ENCODE data around the gene USP34.

USP34 gene

DNA sequence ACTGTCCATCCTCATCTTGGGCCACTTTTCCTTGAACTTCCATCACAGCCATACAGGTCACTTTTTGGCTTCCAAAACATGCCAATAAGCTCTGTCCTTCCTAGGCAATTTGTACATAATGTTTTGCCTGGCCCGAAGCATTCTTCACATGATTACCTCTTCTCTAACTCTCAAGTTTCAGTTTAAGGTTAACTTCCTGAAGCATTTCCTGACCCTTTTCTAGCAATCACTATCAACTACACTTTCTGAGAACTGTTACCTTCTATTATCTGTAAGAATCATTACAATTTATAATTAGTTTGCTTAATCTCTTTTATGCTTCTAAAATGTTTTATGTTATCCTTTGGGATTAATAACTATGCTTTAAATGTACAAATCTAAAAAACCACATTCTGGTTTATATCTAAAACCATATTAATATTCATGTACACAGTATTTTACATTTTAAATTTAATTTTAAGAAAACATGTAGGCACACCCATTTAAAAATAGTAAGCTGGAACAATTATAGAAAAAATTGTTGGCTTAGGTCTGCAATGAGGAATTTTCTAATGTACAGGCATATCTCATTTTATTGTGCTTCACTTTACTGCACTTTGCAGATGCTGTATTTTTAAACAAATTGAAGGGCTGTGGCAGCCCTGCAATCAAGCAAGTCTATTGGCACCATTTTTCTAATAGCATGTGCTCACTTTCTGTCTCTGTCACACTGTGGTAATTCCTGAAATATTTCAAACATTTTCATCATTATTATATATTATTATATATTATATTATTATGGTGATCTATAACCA is 232.5 kb downstream of the USP34 start:
- TF ChIP-seq, protein P1, sequence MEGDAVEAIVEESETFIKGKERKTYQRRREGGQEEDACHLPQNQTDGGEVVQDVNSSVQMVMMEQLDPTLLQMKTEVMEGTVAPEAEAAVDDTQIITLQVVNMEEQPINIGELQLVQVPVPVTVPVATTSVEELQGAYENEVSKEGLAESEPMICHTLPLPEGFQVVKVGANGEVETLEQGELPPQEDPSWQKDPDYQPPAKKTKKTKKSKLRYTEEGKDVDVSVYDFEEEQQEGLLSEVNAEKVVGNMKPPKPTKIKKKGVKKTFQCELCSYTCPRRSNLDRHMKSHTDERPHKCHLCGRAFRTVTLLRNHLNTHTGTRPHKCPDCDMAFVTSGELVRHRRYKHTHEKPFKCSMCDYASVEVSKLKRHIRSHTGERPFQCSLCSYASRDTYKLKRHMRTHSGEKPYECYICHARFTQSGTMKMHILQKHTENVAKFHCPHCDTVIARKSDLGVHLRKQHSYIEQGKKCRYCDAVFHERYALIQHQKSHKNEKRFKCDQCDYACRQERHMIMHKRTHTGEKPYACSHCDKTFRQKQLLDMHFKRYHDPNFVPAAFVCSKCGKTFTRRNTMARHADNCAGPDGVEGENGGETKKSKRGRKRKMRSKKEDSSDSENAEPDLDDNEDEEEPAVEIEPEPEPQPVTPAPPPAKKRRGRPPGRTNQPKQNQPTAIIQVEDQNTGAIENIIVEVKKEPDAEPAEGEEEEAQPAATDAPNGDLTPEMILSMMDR (conservative IDR thresholded peaks at IDR 0.05): no peak
- H3K27ac ChIP-seq: no peak overlapping the region

DNA sequence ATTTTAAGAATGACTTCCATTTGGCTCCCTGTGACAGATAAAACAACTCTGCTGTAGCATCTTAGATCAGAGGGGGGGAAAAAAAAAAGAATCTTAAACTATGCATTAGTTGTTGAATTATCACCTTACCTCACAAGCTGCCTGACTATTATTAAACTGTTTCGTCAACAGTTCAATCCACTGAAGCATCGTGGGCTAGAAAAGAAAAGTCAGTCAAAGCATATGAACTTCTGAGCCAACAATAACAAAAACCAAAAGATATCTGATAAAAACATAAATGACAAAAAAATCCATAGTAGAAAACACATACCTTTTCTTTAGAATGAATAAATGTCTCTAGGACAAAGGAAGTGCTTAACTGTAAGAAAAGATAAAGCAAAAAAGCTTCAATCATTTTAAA is 235.2 kb downstream of the USP34 start:
- TF ChIP-seq, protein P1 (conservative IDR thresholded peaks at IDR 0.05): no peak
- H3K27ac ChIP-seq: no peak overlapping the region

DNA sequence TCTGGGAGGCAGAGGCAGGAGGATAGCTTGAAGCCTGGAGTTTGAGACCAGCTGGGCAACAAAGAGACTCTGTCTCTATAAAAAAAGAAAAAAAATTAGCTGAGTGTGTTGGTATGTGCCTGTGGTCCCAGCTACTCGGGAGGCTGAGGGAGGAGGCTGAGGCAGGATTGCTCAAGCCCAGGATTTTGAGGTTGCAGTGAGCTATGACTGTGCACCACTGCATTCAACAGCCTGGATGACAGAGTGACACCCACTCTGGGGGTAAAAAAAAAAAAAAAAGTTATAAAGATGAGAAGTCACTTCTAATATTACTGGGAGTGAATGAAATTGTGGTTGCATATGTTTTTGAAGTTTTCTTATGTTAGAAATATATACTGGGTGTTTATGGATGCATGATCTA is 237.3 kb downstream of the USP34 start:
- TF ChIP-seq, protein P1 (conservative IDR thresholded peaks at IDR 0.05): no peak
- no peak overlapping the region for H3K27ac ChIP-seq

DNA sequence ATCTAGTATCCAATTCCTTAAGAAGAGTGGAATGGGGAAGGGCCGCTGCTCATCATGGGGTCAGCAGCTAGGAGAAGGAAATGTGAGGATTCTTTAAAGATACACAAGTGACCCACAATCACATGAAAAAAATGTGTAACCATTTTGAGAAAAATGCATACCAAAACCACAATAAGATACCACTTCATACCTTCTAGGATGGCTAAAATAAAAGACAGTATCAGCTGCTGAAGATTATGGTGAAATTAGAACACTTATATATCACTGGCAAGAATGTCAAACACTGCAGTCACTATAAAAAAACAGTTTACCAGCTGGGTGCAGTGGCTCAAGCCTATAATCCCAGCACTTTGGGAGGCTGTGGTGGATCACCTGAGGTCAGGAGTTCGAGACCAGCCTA is 241.0 kb downstream of the USP34 start:
- H3K27ac ChIP-seq: no peak overlapping the region

DNA sequence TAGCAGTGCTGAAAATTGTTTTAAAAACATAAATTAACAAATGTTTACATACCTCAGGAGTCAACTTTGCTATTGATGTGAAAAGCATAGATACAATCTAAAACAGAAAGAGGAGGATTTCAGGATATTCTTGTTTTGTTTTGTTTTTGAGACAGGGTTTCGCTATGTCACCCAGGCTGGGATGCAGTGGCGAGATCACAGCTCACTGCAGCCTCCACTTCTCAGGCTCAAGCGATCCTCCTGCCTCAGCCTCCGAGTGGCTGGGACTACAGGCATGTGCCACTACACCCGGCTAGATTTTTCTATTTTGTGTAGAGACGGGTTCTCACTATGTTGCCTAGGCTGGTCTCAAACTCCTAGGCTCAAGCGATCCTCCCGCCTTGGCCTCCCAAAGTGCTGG is 248.3 kb downstream of the USP34 start:
- TF ChIP-seq, protein P1 (conservative IDR thresholded peaks at IDR 0.05): no peak
- no peak overlapping the region for H3K27ac ChIP-seq

More for the DNA sequence above, 241.0 kb downstream of the USP34 start:
- TF ChIP-seq, protein P1 (conservative IDR thresholded peaks at IDR 0.05): no peak

DNA sequence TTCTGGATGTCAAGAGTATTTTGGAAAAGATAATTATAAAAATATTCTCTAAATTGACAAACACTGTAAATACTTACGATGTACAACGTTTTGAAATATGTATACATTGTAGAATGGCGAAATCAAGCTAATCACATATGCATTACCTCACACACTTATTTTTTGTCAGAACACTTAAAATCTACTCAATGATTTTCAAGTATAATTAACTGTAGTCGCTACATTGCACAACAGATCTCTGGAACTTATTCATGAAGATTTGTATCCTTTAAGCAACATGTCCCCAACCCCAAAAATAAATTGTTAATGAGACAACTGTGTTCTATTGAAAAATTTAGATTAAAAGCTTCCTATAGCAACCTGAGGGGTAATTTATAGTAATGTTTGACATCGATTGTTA is 249.1 kb downstream of the USP34 start:
- H3K27ac ChIP-seq: no peak overlapping the region

DNA sequence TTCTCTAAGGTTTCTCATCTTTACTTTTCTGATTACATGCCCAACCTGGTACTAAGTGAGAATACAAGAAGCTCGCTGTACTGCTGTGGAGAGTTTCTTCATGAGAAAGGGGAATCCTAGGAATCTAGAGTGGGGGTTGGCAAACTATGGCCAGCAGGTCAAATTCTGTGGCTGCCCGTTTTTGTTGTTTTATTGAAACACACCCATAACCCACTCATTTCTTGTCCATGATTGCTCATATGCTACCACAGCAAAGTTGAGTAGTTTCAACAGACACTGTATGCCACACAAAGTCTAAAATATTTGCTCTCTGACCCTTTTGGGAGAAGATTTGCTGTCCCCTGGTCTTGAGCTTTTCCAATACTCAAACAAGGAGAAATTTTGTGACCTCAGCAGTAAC is 250.1 kb downstream of the USP34 start:
- TF ChIP-seq, protein P1 (conservative IDR thresholded peaks at IDR 0.05): no peak
- no peak overlapping the region for H3K27ac ChIP-seq

More for the DNA sequence above, 249.1 kb downstream of the USP34 start:
- TF ChIP-seq, protein P1 (conservative IDR thresholded peaks at IDR 0.05): no peak
